Upper lobe of left lung (tissue), 4 donors: ENCODE measurements around the gene RAB27B.

ENCODE experiments used
- CTCF ChIP-seq, 6 experiments: fragments of 450-650 bp in 4 of 6; fragments of 200-600 bp in 2 of 6; sonication (generic) in 2 of 6; IDR thresholded peaks; one replicate each; pipeline ENCODE4 v1.5.1; 2016 to 2019; ENCODE audit warnings: antibody characterized with exemption in 6 of 6
- POLR2A ChIP-seq, 4 donors: fragments of 450-650 bp; IDR thresholded peaks; one replicate each; pipeline ENCODE4 v1.5.1; 2016 to 2017; ENCODE audit warnings: antibody characterized with exemption in 4 of 4, mild to moderate bottlenecking in 2 of 4

GRCh38 chr18:54813977-54814565 is 14.2 kb upstream of the RAB27B start:
- no peak for TF ChIP-seq CTCF (IDR thresholded peaks at IDR 0.05)
- TF ChIP-seq POLR2A (IDR thresholded peaks at IDR 0.05), result no peak
